Fibroblast of the aortic adventitia (primary cell): ENCODE results near the gene BRMS1. TPM values are rescaled to one million over a fixed set of nuclear protein-coding genes. Genes with fewer than 3 reads are reported as not detected.
"Not testable (repeated sequence)": the region's sequence is repeated elsewhere in the genome, so short reads cannot be mapped to it uniquely, and the experiment has no call there.

ENCODE experiments used
- DNase-seq: peaks from one replicate; pipeline ENCODE4 v3.0.0-alpha.2; 2010; ENCODE audit warnings: low read depth
- H3K4me3 ChIP-seq: 2 replicates; pipeline ENCODE4 v1.5.1; 2011; ENCODE audit warnings: low read depth, mild to moderate bottlenecking, control low read depth, low read length, moderate library complexity
- total RNA-seq: library from RNA; depleted of rRNA; stranded (reverse); fragments of >200 nt; gene quantifications from 2 replicates; pipeline ENCODE4 v1.2.3, GENCODE V29; 2012; ENCODE audit warnings: low replicate concordance
- TF ChIP-seq, protein P1 (sequence below): IDR thresholded peaks from 2 replicates; pipeline ENCODE4 v1.5.1; 2011; ENCODE audit warnings: mild to moderate bottlenecking, low read length, control low read depth, inconsistent platforms; ENCODE audit not compliant: insufficient read depth

Gene BRMS1
- total RNA-seq, 1 donor = 38.5 TPM

DNA sequence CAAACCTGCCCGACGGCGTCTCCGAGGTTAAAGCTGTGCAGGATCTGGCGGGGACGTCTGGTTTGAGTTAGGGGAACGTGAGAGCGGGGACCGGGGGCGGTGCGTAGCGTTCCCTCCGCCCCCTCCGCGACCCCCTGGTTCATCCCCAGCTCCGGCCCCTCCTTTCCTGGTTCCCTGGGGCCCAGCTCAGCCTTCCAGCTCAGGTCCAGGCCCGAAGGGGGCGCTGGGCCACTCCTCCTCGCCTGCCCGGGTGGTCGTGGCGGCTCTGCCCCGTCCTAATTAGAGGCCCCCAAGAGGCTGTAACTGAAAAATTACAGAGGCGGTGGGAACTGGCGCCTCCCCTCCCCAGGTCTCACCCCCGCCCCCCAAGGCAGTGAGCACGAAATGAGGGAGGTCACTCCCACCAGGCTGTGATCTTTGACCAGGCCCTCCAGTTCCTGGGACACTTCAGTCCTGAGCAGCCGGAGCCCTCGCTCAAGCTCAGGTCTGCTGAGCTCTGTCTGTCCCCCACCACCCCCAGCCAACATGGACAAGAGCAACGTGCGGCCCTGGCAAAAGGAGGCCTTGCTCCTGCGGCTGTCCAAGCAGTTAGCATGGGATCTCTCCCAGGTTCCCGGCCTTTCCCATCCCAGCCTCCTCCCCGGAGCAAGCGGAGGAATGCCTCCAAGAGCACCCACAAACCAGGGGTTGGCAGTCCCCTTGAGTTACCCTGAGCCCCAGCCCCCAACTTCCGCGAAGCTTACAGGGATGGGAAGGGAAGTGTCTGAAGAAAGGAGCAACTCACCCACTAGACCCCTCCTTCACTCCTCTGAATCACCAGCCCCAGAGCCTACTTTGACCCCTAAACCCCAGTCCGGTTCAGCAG is 31.4 kb downstream of the BRMS1 start:
- peak; percentile 50 for DNase-seq
- peak overlapping the region; percentile 98 for H3K4me3 ChIP-seq
- TF ChIP-seq, protein P1, sequence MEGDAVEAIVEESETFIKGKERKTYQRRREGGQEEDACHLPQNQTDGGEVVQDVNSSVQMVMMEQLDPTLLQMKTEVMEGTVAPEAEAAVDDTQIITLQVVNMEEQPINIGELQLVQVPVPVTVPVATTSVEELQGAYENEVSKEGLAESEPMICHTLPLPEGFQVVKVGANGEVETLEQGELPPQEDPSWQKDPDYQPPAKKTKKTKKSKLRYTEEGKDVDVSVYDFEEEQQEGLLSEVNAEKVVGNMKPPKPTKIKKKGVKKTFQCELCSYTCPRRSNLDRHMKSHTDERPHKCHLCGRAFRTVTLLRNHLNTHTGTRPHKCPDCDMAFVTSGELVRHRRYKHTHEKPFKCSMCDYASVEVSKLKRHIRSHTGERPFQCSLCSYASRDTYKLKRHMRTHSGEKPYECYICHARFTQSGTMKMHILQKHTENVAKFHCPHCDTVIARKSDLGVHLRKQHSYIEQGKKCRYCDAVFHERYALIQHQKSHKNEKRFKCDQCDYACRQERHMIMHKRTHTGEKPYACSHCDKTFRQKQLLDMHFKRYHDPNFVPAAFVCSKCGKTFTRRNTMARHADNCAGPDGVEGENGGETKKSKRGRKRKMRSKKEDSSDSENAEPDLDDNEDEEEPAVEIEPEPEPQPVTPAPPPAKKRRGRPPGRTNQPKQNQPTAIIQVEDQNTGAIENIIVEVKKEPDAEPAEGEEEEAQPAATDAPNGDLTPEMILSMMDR = peak; percentile 46

DNA sequence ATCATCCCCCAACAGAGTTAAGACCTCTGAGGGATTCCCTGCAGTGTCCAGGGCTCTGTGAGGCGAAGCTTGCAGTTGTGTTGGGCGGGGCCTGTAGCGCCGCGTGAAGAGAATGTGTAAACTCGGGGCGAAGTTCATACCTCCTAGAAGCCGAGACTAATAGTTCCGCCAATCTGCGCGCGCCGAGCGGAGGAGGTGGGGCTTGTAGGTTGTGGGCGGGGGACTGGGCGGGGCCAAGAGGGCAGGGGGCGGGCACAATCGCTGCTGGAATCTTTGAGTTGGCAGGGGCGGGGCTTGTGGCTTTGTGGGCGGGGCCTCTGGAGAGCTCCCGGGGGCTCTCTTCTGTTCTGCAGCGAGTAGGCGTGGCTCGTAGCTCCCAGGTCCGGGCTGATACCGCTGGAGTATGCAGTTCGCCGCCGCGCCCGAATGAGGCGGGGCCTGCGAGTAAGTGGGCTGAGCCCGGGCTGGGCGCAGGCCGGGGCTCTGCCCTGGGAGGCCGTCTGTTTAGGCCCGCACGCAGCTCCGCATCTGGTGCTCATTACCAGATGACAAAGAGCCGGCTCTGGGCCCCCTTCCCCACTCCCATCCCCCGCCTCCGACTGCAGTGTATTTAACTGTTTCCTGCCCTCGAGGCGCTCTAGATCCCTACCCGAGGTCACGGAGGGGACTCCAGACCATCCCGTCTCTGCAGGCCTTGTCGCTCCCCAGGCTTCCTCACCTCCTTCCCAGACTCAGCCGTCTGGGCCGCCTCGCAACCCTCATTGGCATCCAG is 32.2 kb downstream of the BRMS1 start:
- peak overlapping the region; percentile 98 for H3K4me3 ChIP-seq
- TF ChIP-seq, protein P1 = no peak
- DNase-seq = peak; percentile 99

- peak overlapping the region; percentile 69 for H3K4me3 ChIP-seq
- TF ChIP-seq, protein P1 = peak; percentile 93
- peak; percentile 93 for DNase-seq
These were observed 32.8 kb downstream of the BRMS1 start for GRCh38 chr11:66311965-66312548.

GRCh38 chr11:66311470-66311964 is 33.4 kb downstream of the BRMS1 start:
- no peak overlapping the region for H3K4me3 ChIP-seq
- DNase-seq = no peak
- TF ChIP-seq, protein P1 = no peak

DNA sequence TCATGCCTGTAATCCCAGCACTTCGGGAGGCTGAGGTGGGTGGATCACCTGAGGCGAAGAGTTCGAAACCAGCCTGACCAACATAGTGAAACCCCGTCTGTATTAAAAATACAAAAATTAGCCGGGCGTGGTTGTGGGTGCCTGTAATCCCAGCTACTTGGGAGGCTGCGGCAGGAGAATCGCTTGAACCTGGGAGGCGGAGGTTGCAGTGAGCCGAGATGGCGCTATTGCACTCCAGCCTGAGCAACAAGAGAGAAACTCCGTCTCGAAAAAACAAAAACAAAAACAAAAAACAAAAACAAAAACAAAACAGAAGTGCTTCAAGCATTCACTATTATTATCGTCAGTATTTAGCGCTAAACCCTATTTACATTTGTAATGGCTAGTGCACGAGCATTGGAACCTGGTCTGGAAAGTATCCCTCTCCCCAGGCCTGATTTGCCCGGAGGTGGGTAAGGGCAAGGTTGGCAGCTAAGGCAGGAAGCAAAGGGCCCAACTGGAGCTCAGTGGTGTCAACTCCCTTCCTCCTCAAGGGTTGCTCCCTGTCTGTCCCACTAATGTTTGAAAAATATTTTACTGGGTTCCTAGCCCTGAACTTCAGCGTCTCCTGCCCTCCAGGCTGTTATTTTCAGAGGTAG is 34.0 kb downstream of the BRMS1 start:
- DNase-seq, H3K4me3 ChIP-seq: not testable (repeated sequence)

- no peak overlapping the region for H3K4me3 ChIP-seq
- TF ChIP-seq, protein P1 = no peak
- no peak for DNase-seq
These were observed 34.6 kb downstream of the BRMS1 start for GRCh38 chr11:66310324-66310723.

GRCh38 chr11:66309475-66309874 is 35.4 kb downstream of the BRMS1 start:
- DNase-seq = no peak
- no peak overlapping the region for H3K4me3 ChIP-seq
- TF ChIP-seq, protein P1 = no peak
